K562 (cell line): ENCODE measurements around the gene CELF6. TPM values are rescaled to one million over a fixed set of nuclear protein-coding genes. Genes with fewer than 3 reads are reported as not detected.

Experiments
- ATAC-seq: fragments of 200-7000 bp; cut with Tn5 transposase; 3 replicates; pipeline ENCODE4 v1.9.1; 2020; ENCODE audit warnings: moderate library complexity
- BruUV-seq: library from RNA; stranded (reverse); fragments of 400-500 nt; replicated peaks from 2 replicates; lab custom pipeline; 2021; lab: Mats Ljungman, UMichigan
- CTCF ChIA-PET: fragments of 300-600 bp; formaldehyde crosslinking; extraction: SDS; loops from one replicate; lab custom pipeline; 2021; ENCODE audit warnings: low intra/inter-chr PET ratio; lab: Yijun Ruan, JAX
- POLR2A ChIA-PET: fragments of 300-600, 350-650 bp; sonication (Branson Sonifier 250); formaldehyde crosslinking; extraction: SDS; loops from one replicate; lab custom pipeline; 2021; ENCODE audit warnings: antibody characterized with exemption, inconsistent platforms; lab: Yijun Ruan, JAX
- DNase-seq, 4 experiments: peaks; one replicate each; pipeline versions ENCODE4 v3.0.0 to v3.0.0-alpha.2; 2011 to 2018; ENCODE audit warnings: low spot score in 3 of 4, mixed read lengths in 3 of 4; ENCODE audit errors: extremely low read depth in 1 of 4
- FAIRE-seq: peaks from 2 replicates; lab custom pipeline; 2011; peaks lifted over from hg19 to GRCh38; lab: Jason Lieb, UNC
- H2AFZ ChIP-seq: 2 replicates; pipeline ENCODE4 v1.6.0; 2011; ENCODE audit warnings: low read depth, low read length, control low read depth, inconsistent platforms
- H3K27ac ChIP-seq: fragments of 200-600 bp; 3 replicates; pipeline ENCODE4 v1.8.0; 2011; ENCODE audit warnings: low read depth, mild to moderate bottlenecking, control low read depth, inconsistent platforms, low read length, moderate library complexity, mixed read lengths; ENCODE audit errors: extremely low read depth
- H3K27me3 ChIP-seq, 2 experiments: fragments of 300-600 bp in 1 of 2; 2 replicates in 1 of 2; 3 replicates in 1 of 2; pipeline versions ENCODE4 v1.6.0 to v1.8.0; 2011; ENCODE audit warnings: inconsistent platforms in 2 of 2, low read length in 2 of 2, mild to moderate bottlenecking in 1 of 2, mixed read lengths in 1 of 2, moderate library complexity in 1 of 2; ENCODE audit not compliant: control insufficient read depth in 2 of 2, insufficient read depth in 2 of 2
- H3K36me3 ChIP-seq: fragments of 300-600 bp; 3 replicates; pipeline ENCODE4 v1.8.0; 2011; ENCODE audit warnings: mild to moderate bottlenecking, low read length, inconsistent platforms; ENCODE audit not compliant: control insufficient read depth, insufficient read depth
- H3K4me1 ChIP-seq, 2 experiments: fragments of 200-600 bp in 1 of 2; replicated peaks in 1 of 2; 2 replicates in 1 of 2; 3 replicates in 1 of 2; pipeline versions ENCODE4 v1.5.1 to v1.8.0; 2011; ENCODE audit warnings: inconsistent platforms in 2 of 2, low read length in 2 of 2, mild to moderate bottlenecking in 1 of 2, mixed read lengths in 1 of 2, moderate library complexity in 1 of 2; ENCODE audit not compliant: control insufficient read depth in 2 of 2, insufficient read depth in 2 of 2
- H3K4me2 ChIP-seq: 2 replicates; pipeline ENCODE4 v1.6.1; 2011; ENCODE audit warnings: low read length, control low read depth, inconsistent platforms, mixed read lengths; ENCODE audit not compliant: insufficient read depth
- H3K4me3 ChIP-seq: fragments of 200-600 bp; sonication (generic), shearing (Covaris generic); 2 replicates; pipeline ENCODE4 v1.5.1; 2016; ENCODE audit warnings: control low read depth, inconsistent platforms
- H3K79me2 ChIP-seq: fragments of 200-600 bp; 3 replicates; pipeline ENCODE4 v1.8.0; 2011; ENCODE audit warnings: low read length, inconsistent platforms; ENCODE audit not compliant: control insufficient read depth, insufficient read depth
- H3K9ac ChIP-seq, 2 experiments: 2 replicates each; pipeline versions ENCODE4 v1.6.0 to v1.6.1; 2011; ENCODE audit warnings: low read depth in 2 of 2, low read length in 2 of 2, control low read depth in 1 of 2, inconsistent platforms in 1 of 2, mild to moderate bottlenecking in 1 of 2, mixed read lengths in 1 of 2; ENCODE audit not compliant: insufficient read depth in 1 of 2
- H3K9me1 ChIP-seq: one replicate; pipeline ENCODE4 v1.6.0; 2011; ENCODE audit warnings: inconsistent platforms, mild to moderate bottlenecking, low read length, moderate library complexity; ENCODE audit not compliant: control insufficient read depth, insufficient read depth
- H3K9me3 ChIP-seq: replicated peaks from 2 replicates; pipeline ENCODE4 v1.5.1; 2011; ENCODE audit warnings: low read depth, low read length, inconsistent platforms; ENCODE audit not compliant: control insufficient read depth, insufficient read depth
- H4K20me1 ChIP-seq: replicated peaks from 2 replicates; pipeline ENCODE4 v1.6.1; 2011; ENCODE audit warnings: low read length, inconsistent platforms, mixed read lengths; ENCODE audit not compliant: control insufficient read depth, insufficient read depth
- HEY1 ChIP-seq: fragments of 250-450 bp; sonication (Bioruptor Pico); IDR thresholded peaks from 2 replicates; pipeline ENCODE4 v1.5.0; 2020; ENCODE audit warnings: mild to moderate bottlenecking, moderate library complexity, borderline replicate concordance
- NFXL1 ChIP-seq: fragments of 450-650 bp; formaldehyde crosslinking; IDR thresholded peaks from 2 replicates; pipeline ENCODE4 v1.4.0; 2021; ENCODE audit warnings: mild to moderate bottlenecking
- RBM14 ChIP-seq: fragments of 200-400 bp; formaldehyde crosslinking; IDR thresholded peaks from 2 replicates; pipeline ENCODE4 v1.6.1; 2018; ENCODE audit warnings: low read depth, mild to moderate bottlenecking, low read length, moderate library complexity, borderline replicate concordance; ENCODE audit not compliant: insufficient read depth
- YBX1 ChIP-seq: fragments of 450-650 bp; IDR thresholded peaks from 2 replicates; pipeline ENCODE4 v1.7.1; 2016; ENCODE audit warnings: mild to moderate bottlenecking
- ZNF444 ChIP-seq: fragments of 250-450 bp; sonication (Bioruptor Pico); IDR thresholded peaks from 2 replicates; pipeline ENCODE4 v1.4.0; 2020; ENCODE audit warnings: mild to moderate bottlenecking, moderate library complexity
- WGBS: fragments of 100-300 bp; shearing (Covaris generic); methylation state at CpG from one replicate; pipeline ENCODE4 v1.1.6; 2016; ENCODE audit warnings: low coverage, mixed read lengths; ENCODE audit not compliant: insufficient coverage; ENCODE audit errors: missing lambda C conversion rate; 5-methylcytosine and 5-hydroxymethylcytosine counted together
- in situ Hi-C: fragments of 300-500 bp; cut with MboI; formaldehyde crosslinking; loops from 4 replicates; pipeline ENCODE4 v1.15.0; 2018; ENCODE audit warnings: inconsistent platforms, mixed read lengths
- intact Hi-C: fragments of 100-400 bp; cut with micrococcal nuclease; formaldehyde crosslinking; loops from 2 replicates; pipeline ENCODE4 v1.14.2; 2022
- polyA plus RNA-seq, 8 experiments: library from polyadenylated mRNA; depleted of rRNA in 4 of 8; stranded (reverse) in 5 of 8; unstranded in 3 of 8; fragments of >200 nt; fragmentation: Nextera tagmentation in 2 of 8; fragmentation: Illumina TruSeq in 1 of 8; extraction: Ambion mirVana in 2 of 8; extraction: Trizol in 1 of 8; gene quantifications; 2 replicates each; pipeline versions ENCODE4 v1.2.1 to v1.2.3, GENCODE V29; 2011 to 2014; ENCODE audit warnings: inconsistent platforms in 1 of 8, missing spikeins in 1 of 8
- total RNA-seq, 7 experiments: library from RNA; depleted of rRNA in 6 of 7; stranded (reverse); fragments of >200 nt in 6 of 7; fragmentation: Illumina TruSeq in 2 of 7; extraction: Trizol in 2 of 7; gene quantifications; 2 replicates each; pipeline versions ENCODE4 v1.2.1 to v1.2.3, GENCODE V29; 2011 to 2021; ENCODE audit warnings: low replicate concordance in 1 of 7
- TF ChIP-seq, protein P1 (sequence below): sonication (generic); formaldehyde crosslinking; IDR thresholded peaks from 2 replicates; pipeline ENCODE4 v1.8.1; 2023; ENCODE audit warnings: mild to moderate bottlenecking, missing genetic modification reagents
- TF ChIP-seq, protein P2 (sequence below): fragments of 250-450 bp; sonication (Bioruptor Pico); IDR thresholded peaks from 2 replicates; pipeline ENCODE4 v1.6.1; 2021; ENCODE audit warnings: mild to moderate bottlenecking

Gene CELF6
- total and polyA plus RNA-seq, 9 of the 15 experiments (the other 6 are each of a cell fraction or from before 2014, with no cell fraction given), result 0.01 to 0.11 TPM; not detected in 7

DNA sequence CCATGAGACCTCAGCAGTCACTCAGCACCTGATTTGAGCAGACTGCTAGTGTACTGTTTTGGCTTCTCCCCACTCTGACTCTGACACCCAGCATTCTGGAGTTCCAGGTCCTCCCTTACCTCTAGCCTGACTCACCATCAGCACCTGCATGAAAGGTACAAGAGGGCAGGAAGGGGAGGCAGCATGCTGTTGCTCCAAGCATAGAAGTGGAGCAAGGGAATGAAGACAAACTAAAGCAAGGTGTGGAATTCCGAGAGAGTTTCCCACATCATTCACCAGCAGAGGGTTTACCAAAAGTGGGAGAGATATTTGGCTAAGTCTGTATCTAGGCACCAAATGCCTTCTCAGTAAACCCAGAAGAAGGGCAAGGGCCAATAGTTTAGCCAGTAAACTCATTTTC lies 34.5 kb upstream of the CELF6 start:
- in situ Hi-C loops, result no loop called here
- TF ChIP-seq NFXL1 (CRISPR knock-in tag), result no peak
- no peak for TF ChIP-seq YBX1
- TF ChIP-seq ZNF444 (CRISPR knock-in tag), result no peak
- TF ChIP-seq, protein P1, sequence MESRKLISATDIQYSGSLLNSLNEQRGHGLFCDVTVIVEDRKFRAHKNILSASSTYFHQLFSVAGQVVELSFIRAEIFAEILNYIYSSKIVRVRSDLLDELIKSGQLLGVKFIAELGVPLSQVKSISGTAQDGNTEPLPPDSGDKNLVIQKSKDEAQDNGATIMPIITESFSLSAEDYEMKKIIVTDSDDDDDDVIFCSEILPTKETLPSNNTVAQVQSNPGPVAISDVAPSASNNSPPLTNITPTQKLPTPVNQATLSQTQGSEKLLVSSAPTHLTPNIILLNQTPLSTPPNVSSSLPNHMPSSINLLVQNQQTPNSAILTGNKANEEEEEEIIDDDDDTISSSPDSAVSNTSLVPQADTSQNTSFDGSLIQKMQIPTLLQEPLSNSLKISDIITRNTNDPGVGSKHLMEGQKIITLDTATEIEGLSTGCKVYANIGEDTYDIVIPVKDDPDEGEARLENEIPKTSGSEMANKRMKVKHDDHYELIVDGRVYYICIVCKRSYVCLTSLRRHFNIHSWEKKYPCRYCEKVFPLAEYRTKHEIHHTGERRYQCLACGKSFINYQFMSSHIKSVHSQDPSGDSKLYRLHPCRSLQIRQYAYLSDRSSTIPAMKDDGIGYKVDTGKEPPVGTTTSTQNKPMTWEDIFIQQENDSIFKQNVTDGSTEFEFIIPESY, result no peak
- no peak for TF ChIP-seq HEY1 (CRISPR knock-in tag)
- TF ChIP-seq, protein P2, sequence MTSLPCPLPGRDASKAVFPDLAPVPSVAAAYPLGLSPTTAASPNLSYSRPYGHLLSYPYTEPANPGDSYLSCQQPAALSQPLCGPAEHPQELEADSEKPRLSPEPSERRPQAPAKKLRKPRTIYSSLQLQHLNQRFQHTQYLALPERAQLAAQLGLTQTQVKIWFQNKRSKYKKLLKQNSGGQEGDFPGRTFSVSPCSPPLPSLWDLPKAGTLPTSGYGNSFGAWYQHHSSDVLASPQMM (CRISPR knock-in tag), result no peak
- TF ChIP-seq RBM14, result no peak
- no peaks in the 10 kb centered on the region; a peak in 1 of 5 replicates for H3K4me1 ChIP-seq
- no peak overlapping the region for H3K27ac ChIP-seq
- no peak for DNase-seq
- no TSS peak for BruUV-seq
- intact Hi-C loops, result no loop called here
- 100% methylated on average over 1 of the region's 1 CpG for WGBS
- H3K4me3 ChIP-seq, result no peak overlapping the region
- H3K36me3 ChIP-seq, result peaks cover 68% of the 10 kb centered on the region
- FAIRE-seq, result no peak
- H2AFZ ChIP-seq, result no peak overlapping the region
- no peak overlapping the region for H3K4me2 ChIP-seq
- no peaks in the 10 kb centered on the region for H3K9me1 ChIP-seq
- no peaks in the 10 kb centered on the region for H3K9me3 ChIP-seq
- no peak for ATAC-seq
- no peaks in the 10 kb centered on the region for H4K20me1 ChIP-seq
- H3K79me2 ChIP-seq, result no peaks in the 10 kb centered on the region
- ChIA-PET CTCF (no interaction called here), POLR2A (interaction anchor here (1.7 kb wide), 1 partner anchor 13 kb away, joined by 7 read pairs; no protein-coding TSS in a partner anchor)
- H3K9ac ChIP-seq, result no peak overlapping the region
- no peaks in the 10 kb centered on the region for H3K27me3 ChIP-seq
